ENCODE results near the gene FOXF1. TPM values are rescaled to one million over a fixed set of nuclear protein-coding genes. Genes with fewer than 3 reads are reported as not detected.

The FOXF1 gene
- total and polyA plus RNA-seq, 2 donors, result 0.05 to 0.55 TPM

Other genes with a start within 250 kb of the FOXF1 start
- gene MTHFSD, start 44.7 kb downstream of the FOXF1 start, total RNA-seq, result 11.0 TPM
- gene MTHFSD, start 44.7 kb downstream of the FOXF1 start, polyA plus RNA-seq, result 18.4 TPM
- gene FOXC2, start 56.3 kb downstream of the FOXF1 start, total RNA-seq, result 0.09 TPM
- 1.2 TPM for gene FOXC2, start 56.3 kb downstream of the FOXF1 start, polyA plus RNA-seq
- 0.19 TPM for gene FOXL1, start 68.0 kb downstream of the FOXF1 start, total RNA-seq
- 0.62 TPM for gene FOXL1, start 68.0 kb downstream of the FOXF1 start, polyA plus RNA-seq

Measured in thymus (tissue), 2 donors.